Spleen (tissue), 11 donors: ENCODE data around the gene CCDC88A. TPM values are rescaled to one million over a fixed set of nuclear protein-coding genes. Genes with fewer than 3 reads are reported as not detected.

Source experiments
- DNase-seq: peaks from one replicate; pipeline ENCODE4 v3.0.0-alpha.2; 2020
- H3K27ac ChIP-seq, 8 donors: fragments of 200-600 bp; sonication (generic) in 7 of 8; 1 replicate in 4 of 8; 2 replicates in 4 of 8; pipeline versions ENCODE4 v1.5.0 to v1.8.0; 2016 to 2021; ENCODE audit warnings: inconsistent platforms in 4 of 8, mild to moderate bottlenecking in 4 of 8, moderate library complexity in 1 of 8
- H3K27me3 ChIP-seq, 7 donors: fragments of 200-600 bp; sonication (generic) in 6 of 7; replicated peaks in 1 of 7; 1 replicate in 4 of 7; 2 replicates in 3 of 7; pipeline versions ENCODE4 v1.5.0 to v1.8.0; 2016 to 2021; ENCODE audit warnings: inconsistent platforms in 3 of 7, mild to moderate bottlenecking in 1 of 7
- H3K36me3 ChIP-seq, 6 donors: fragments of 200-600 bp; sonication (generic) in 5 of 6; 1 replicate in 4 of 6; 2 replicates in 2 of 6; pipeline versions ENCODE4 v1.5.0 to v1.8.0; 2016 to 2021; ENCODE audit warnings: inconsistent platforms in 2 of 6
- H3K4me1 ChIP-seq, 6 donors: fragments of 200-600 bp; sonication (generic) in 5 of 6; 1 replicate in 3 of 6; 2 replicates in 3 of 6; pipeline versions ENCODE4 v1.5.0 to v1.8.0; 2016 to 2021; ENCODE audit warnings: inconsistent platforms in 3 of 6
- H3K4me3 ChIP-seq, 8 donors: fragments of 200-600 bp; sonication (generic) in 7 of 8; 1 replicate in 4 of 8; 2 replicates in 4 of 8; pipeline versions ENCODE4 v1.5.0 to v1.8.0; 2016 to 2021; ENCODE audit warnings: inconsistent platforms in 4 of 8, mild to moderate bottlenecking in 4 of 8, moderate library complexity in 2 of 8
- H3K9me3 ChIP-seq, 8 donors: fragments of 200-600 bp; sonication (generic) in 7 of 8; 1 replicate in 4 of 8; 2 replicates in 4 of 8; pipeline versions ENCODE4 v1.5.0 to v1.8.0; 2016 to 2021; ENCODE audit warnings: inconsistent platforms in 4 of 8
- CTCF ChIP-seq, 11 experiments: fragments of 200-600 bp in 7 of 11; fragments of 450-650 bp in 4 of 11; sonication (generic) in 4 of 11; IDR thresholded peaks in 8 of 11; conservative IDR thresholded peaks in 3 of 11; 1 replicate in 7 of 11; 2 replicates in 4 of 11; pipeline versions ENCODE4 v1.4.0 to v1.8.0; 2016 to 2021; ENCODE audit warnings: antibody characterized with exemption in 11 of 11, inconsistent platforms in 4 of 11, mild to moderate bottlenecking in 1 of 11
- POLR2A ChIP-seq, 3 donors: fragments of 450-650 bp; IDR thresholded peaks; one replicate each; pipeline ENCODE4 v1.5.1; 2017; ENCODE audit warnings: antibody characterized with exemption in 3 of 3, mild to moderate bottlenecking in 1 of 3
- POLR2AphosphoS5 ChIP-seq, 3 donors: sonication (generic); formaldehyde crosslinking; IDR thresholded peaks; one replicate each; pipeline ENCODE4 v1.5.1; 2017; ENCODE audit warnings: antibody characterized with exemption in 3 of 3
- WGBS, 5 donors: extraction: QIAGEN DNeasy Blood & Tissue Kit in 3 of 5; methylation state at CpG; one replicate each; pipeline versions ENCODE4 v1.1.5 to v1.1.7; 2013 to 2018; 5-methylcytosine and 5-hydroxymethylcytosine counted together
- intact Hi-C: fragments of 100-400 bp; cut with DNase I; formaldehyde crosslinking; loops from one replicate; pipeline ENCODE4 v1.15.0; 2023; ENCODE audit warnings: low total_unique reads
- polyA plus RNA-seq, 3 donors: library from polyadenylated mRNA; stranded (reverse); fragments of 200-250 nt; gene quantifications; one replicate each; pipeline ENCODE4 v1.2.1, GENCODE V29; 2013
- total RNA-seq, 7 donors: library from RNA; depleted of rRNA in 3 of 7; stranded (reverse); fragments of >200 nt in 3 of 7; fragmentation: NEBNext Ultra II Directional in 4 of 7; extraction: Animal tissue kit (Norgen Biotek cat#: 25700) in 4 of 7; gene quantifications; one replicate each; pipeline versions ENCODE4 v1.1.0 to v1.2.1, GENCODE V29; 2016 to 2021
- donor health status: healthy with polysubstance abuse.
- donor health status: DM: no; HTN: no; CAD: no; lungs with moderate emphysema.
- donor health status: DM: no; HTN: no; CAD: no.
- donor health status: Bipolar disorder and iron deficiency.
- donor health status: healthy.
- donor health status: DM: no; HTN: no; CAD: no.
- donor health status: DM: yes; HTN: yes; CAD: no.

Gene CCDC88A
- total and polyA plus RNA-seq, 10 donors: 16.4 to 130 (median 77.9) TPM

GRCh38 chr2:55384786-55385185 lies 34.9 kb downstream of the CCDC88A start:
- no peak overlapping the region for H3K4me3 ChIP-seq
- H3K36me3 ChIP-seq: peaks cover 0 to 7% (median 0%) of the 10 kb centered on the region in 6 donors
- H3K27ac ChIP-seq: no peak overlapping the region
- WGBS, 5 donors: 86 to 96% (median 93%) methylated on average over 4 of the region's 4 CpGs
- no peaks in the 10 kb centered on the region for H3K27me3 ChIP-seq
- H3K9me3 ChIP-seq: no peaks in the 10 kb centered on the region
- H3K4me1 ChIP-seq: peaks cover 0 to 7% (median 0%) of the 10 kb centered on the region in 6 donors
- DNase-seq: no peak
- no peak for TF ChIP-seq POLR2A (IDR thresholded peaks at IDR 0.05)
- no peak for TF ChIP-seq CTCF (IDR thresholded peaks at IDR 0.05 in 8 of 11, conservative IDR thresholded peaks at IDR 0.05 in 3 of 11)
- TF ChIP-seq POLR2AphosphoS5 (IDR thresholded peaks at IDR 0.05): no peak
- intact Hi-C loops: no loop called here

- Histone ChIP-seq H3K27ac (no peak overlapping the region), H3K36me3 (peaks cover 0 to 25% (median 0%) of the 10 kb centered on the region in 6 donors), H3K27me3 (no peaks in the 10 kb centered on the region), H3K9me3 (no peaks in the 10 kb centered on the region), H3K4me1 (no peaks in the 10 kb centered on the region), H3K4me3 (no peak overlapping the region)
- no peak for DNase-seq
- intact Hi-C loops: no loop called here
- TF ChIP-seq POLR2A (IDR thresholded peaks at IDR 0.05) (no peak), POLR2AphosphoS5 (IDR thresholded peaks at IDR 0.05) (no peak), CTCF (IDR thresholded peaks at IDR 0.05 in 8 of 11, conservative IDR thresholded peaks at IDR 0.05 in 3 of 11) (no peak)
Observed at GRCh38 chr2:55371376-55371775, 48.3 kb downstream of the CCDC88A start.

GRCh38 chr2:55370208-55370607 lies 49.4 kb downstream of the CCDC88A start:
- H3K27ac ChIP-seq: no peak overlapping the region
- intact Hi-C loops: no loop called here
- no peaks in the 10 kb centered on the region for H3K27me3 ChIP-seq
- no peak for DNase-seq
- 95 to 98% (median 97%) methylated on average over 4 of the region's 4 CpGs for WGBS, 5 donors
- peaks cover 0 to 25% (median 0%) of the 10 kb centered on the region in 6 donors for H3K36me3 ChIP-seq
- no peak overlapping the region for H3K4me3 ChIP-seq
- H3K9me3 ChIP-seq: no peaks in the 10 kb centered on the region
- peaks cover 0 to 3% (median 0%) of the 10 kb centered on the region in 6 donors for H3K4me1 ChIP-seq
- TF ChIP-seq POLR2A (IDR thresholded peaks at IDR 0.05) (no peak), CTCF (IDR thresholded peaks at IDR 0.05 in 8 of 11, conservative IDR thresholded peaks at IDR 0.05 in 3 of 11) (no peak), POLR2AphosphoS5 (IDR thresholded peaks at IDR 0.05) (no peak)

- 34 to 69% (median 47%) methylated on average over 3 of the region's 3 CpGs for WGBS, 5 donors
Observed at GRCh38 chr2:55365303-55365702, 54.4 kb downstream of the CCDC88A start.

More at GRCh38 chr2:55365303-55365702, 54.4 kb downstream of the CCDC88A start:
- H3K36me3 ChIP-seq: peaks cover 0 to 15% (median 0%) of the 10 kb centered on the region in 6 donors
- no peak overlapping the region for H3K27ac ChIP-seq
- TF ChIP-seq POLR2A (IDR thresholded peaks at IDR 0.05): no peak
- no peak for TF ChIP-seq CTCF (IDR thresholded peaks at IDR 0.05 in 8 of 11, conservative IDR thresholded peaks at IDR 0.05 in 3 of 11)
- TF ChIP-seq POLR2AphosphoS5 (IDR thresholded peaks at IDR 0.05): no peak
- intact Hi-C loops: no loop called here
- no peak overlapping the region for H3K4me3 ChIP-seq
- H3K27me3 ChIP-seq: no peaks in the 10 kb centered on the region
- no peaks in the 10 kb centered on the region for H3K9me3 ChIP-seq
- peaks cover 0 to 3% (median 0%) of the 10 kb centered on the region in 6 donors for H3K4me1 ChIP-seq
- no peak for DNase-seq
